AG04449 (cell line): ENCODE measurements around the gene UBAP2.

Experiments used
- CTCF ChIA-PET: fragments of 350-600 bp; formaldehyde crosslinking; extraction: SDS; loops from one replicate; lab custom pipeline; 2021; ENCODE audit warnings: antibody characterized with exemption; lab: Yijun Ruan, JAX
- POLR2A ChIA-PET: fragments of 400-600, 350-600 bp; formaldehyde crosslinking; extraction: SDS; loops from one replicate; lab custom pipeline; 2020; ENCODE audit warnings: antibody characterized with exemption, inconsistent platforms; lab: Yijun Ruan, JAX
- DNase-seq: peaks from one replicate; pipeline ENCODE4 v3.0.0-alpha.2; 2010; ENCODE audit warnings: low read depth, low spot score
- H3K4me3 ChIP-seq: 2 replicates; pipeline ENCODE4 v1.5.1; 2011; ENCODE audit warnings: low read depth, mild to moderate bottlenecking, control low read depth, low read length
- CTCF ChIP-seq: IDR thresholded peaks from one replicate; pipeline ENCODE4 v1.5.1; 2011; ENCODE audit warnings: mild to moderate bottlenecking, moderate library complexity, low read length, control low read depth, inconsistent platforms; ENCODE audit not compliant: insufficient read depth; ENCODE audit errors: missing control alignments

UBAP2 gene

GRCh38 chr9:33905137-33905536 lies 143.6 kb downstream of the UBAP2 start:
- no peak for TF ChIP-seq CTCF
- no peak for DNase-seq
- no peak overlapping the region for H3K4me3 ChIP-seq
- POLR2A ChIA-PET, result interaction anchor here (1.2 kb wide), 1 partner anchor 9 kb away, joined by 5 read pairs; no protein-coding TSS in a partner anchor
- CTCF ChIA-PET, result interaction anchor here (0.7 to 1.4 kb wide), 4 partner anchors 9 to 101 kb away, joined by 3 to 4 read pairs (median 4); no protein-coding TSS in a partner anchor

- no peak for TF ChIP-seq CTCF
- no peak for DNase-seq
- ChIA-PET POLR2A (no interaction called here), CTCF (interaction anchor here (0.7 to 1.6 kb wide), 3 partner anchors 9 to 89 kb away, joined by 3 to 5 read pairs (median 3); no protein-coding TSS in a partner anchor)
- no peak overlapping the region for H3K4me3 ChIP-seq
Observed at GRCh38 chr9:33903157-33903780, 145.4 kb downstream of the UBAP2 start.

- ChIA-PET POLR2A (no interaction called here), CTCF (interaction anchor here (1.0 to 1.3 kb wide), 4 partner anchors 9 to 81 kb away, joined by 3 to 6 read pairs (median 4); no protein-coding TSS in a partner anchor)
- no peak for DNase-seq
- no peak for TF ChIP-seq CTCF
- H3K4me3 ChIP-seq, result no peak overlapping the region
Observed at GRCh38 chr9:33894316-33894715, 154.4 kb downstream of the UBAP2 start.

- H3K4me3 ChIP-seq, result no peak overlapping the region
- ChIA-PET CTCF (interaction anchor here (1.0 to 1.3 kb wide), 4 partner anchors 9 to 80 kb away, joined by 3 to 6 read pairs (median 4); no protein-coding TSS in a partner anchor), POLR2A (no interaction called here)
- no peak for TF ChIP-seq CTCF
- no peak for DNase-seq
Observed at GRCh38 chr9:33893861-33894260, 154.8 kb downstream of the UBAP2 start.

- DNase-seq, result no peak
- POLR2A ChIA-PET, result no interaction called here
- CTCF ChIA-PET, result interaction anchor here (0.7 to 1.3 kb wide), 2 partner anchors 38 to 148 kb away, joined by 4 to 5 read pairs; no protein-coding TSS in a partner anchor
- no peak overlapping the region for H3K4me3 ChIP-seq
- TF ChIP-seq CTCF, result no peak
Observed at GRCh38 chr9:33885948-33886347, 162.7 kb downstream of the UBAP2 start.
